HG02981 (cell line): ENCODE results near the gene SLCO3A1.

Experiments
- ATAC-seq: cut with Tn5 transposase; IDR thresholded peaks from one replicate; pipeline ENCODE4 v1.9.1; 2021; ENCODE audit warnings: mild to moderate bottlenecking, moderate library complexity; ENCODE audit not compliant: unreplicated experiment

Gene SLCO3A1

DNA sequence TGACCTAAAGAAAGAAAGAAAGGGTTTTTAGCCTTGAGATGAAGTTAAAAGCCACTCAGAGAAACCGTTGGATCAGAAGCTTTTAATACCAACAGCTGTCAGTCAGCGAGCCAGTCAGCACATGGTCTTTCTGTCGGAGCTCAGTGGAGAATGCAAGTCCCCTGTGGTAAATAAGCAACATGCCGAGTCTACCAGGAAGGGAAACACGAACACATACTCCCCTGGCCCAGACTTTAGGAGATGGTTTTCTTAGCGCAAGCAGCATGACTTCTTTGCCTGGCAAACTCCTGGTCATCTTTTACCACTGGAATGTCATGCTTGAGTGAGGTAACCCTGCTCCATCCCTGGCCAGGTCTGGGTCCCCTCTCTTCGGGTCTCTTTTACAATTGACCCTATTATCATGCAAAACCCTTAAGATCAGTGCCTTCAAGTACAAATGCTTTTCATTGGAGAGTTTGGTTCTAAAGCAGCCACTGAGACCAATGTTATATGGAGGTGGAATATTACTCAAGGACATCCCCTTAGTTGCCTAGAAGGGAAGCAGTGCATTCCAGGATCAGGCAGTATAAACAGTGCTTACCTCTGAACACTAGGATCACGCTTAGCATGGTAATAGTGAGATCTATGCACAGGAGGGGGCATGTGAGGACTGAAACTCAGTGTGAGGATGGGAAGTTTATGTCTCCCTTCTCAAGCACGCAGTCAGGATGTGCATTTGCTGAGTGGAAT, 28.2 kb downstream of the SLCO3A1 start:
- ATAC-seq: no peak

DNA sequence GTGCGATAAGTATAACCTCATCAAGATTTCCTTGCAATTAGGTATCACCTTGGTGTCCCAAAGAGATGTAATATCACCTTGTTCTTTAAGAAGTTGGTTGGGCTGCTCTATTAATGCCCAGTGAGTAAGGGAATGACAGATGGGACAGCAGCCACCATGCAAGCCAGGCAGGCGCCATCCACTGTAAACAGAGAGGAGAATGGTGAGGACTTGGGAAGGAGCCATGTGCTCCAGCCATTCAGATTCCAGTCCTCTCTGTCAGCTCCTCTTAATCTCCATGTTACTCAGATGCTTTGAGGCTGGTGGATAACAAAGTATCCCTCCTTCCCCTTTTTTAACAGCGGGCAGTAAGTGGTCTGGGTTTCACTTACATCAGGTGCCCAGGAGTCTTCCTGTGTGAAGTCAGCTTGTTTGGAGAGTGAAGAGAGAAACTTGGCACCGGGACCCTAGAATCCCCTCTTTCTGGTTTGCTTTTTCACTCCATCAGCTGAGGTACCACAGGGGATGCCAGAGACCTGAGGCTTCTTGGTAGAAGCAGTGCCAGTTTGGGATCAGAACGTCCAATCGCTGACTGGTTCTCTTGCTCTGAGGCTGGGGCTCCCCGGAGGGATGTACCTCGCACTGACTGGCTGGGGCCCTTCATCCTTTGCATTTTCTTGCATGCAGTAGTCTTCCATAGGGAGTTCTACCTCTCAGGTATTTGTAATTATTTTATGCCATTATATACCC, 29.5 kb downstream of the SLCO3A1 start:
- no peak for ATAC-seq

DNA sequence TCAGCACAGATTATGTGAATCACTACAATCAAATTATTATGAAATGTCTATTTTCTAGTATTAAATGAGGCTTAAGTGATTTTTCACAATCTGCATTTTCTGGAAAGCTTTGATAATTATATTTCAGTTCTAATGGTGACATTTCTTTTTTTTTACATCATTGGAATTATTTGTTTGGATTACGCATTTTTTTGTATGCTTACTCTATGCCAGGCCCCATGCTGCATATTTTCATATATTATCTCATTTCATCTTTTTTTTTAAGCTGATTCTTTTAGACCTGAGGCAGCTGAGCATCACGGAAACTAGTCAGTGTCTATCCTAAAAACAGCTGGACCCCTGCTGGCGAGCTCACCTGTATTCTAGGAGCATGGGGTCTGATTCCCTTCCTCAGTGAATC, 31.1 kb downstream of the SLCO3A1 start:
- no peak for ATAC-seq

DNA sequence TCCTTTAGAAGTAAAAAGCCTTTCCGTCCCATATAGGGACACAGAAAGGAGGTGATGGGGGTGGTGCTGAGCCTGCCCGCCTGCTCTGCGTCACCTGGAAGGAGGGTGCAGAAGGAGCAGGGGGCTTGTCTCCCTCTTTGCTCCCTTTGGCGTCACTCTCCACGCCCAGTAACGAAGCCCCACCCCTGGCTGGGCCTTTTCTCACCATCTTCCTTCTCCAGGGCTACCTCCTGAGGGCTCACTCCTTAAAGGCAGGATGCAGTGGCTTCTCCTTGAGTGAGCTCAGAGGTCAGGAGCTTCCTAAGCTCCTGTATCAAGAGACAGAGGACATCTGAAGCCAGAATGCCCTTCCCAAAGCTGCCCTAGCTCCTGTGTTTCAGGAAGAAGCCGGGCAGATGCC, 31.5 kb downstream of the SLCO3A1 start:
- ATAC-seq: no peak

DNA sequence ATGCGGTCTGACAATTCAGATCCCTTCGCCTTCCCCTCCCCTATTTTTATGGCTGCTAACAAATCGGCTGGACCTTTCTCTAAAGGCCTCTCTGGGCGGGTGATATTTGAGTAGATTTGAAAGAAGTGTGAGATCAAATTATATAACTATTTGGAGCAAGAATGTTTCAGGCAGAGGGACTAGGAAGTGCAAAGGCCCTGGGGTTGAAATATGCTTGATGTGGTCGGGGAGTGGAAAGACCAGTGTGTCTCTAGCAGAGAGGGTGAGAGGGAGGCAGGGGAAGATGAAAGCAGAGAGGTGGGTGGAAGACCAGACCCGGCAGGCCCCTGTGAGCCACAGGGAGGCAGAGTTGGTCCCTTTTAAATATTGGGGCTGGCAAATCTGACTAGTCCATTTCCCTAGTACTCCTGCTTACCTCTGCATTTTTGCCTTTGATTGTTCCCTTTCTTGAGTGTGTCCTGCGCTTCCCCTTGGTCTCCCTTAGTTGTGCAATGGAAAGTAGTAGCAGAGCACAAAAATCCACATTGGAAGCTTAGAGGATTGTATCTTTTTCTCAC, 32.3 kb downstream of the SLCO3A1 start:
- no peak for ATAC-seq

DNA sequence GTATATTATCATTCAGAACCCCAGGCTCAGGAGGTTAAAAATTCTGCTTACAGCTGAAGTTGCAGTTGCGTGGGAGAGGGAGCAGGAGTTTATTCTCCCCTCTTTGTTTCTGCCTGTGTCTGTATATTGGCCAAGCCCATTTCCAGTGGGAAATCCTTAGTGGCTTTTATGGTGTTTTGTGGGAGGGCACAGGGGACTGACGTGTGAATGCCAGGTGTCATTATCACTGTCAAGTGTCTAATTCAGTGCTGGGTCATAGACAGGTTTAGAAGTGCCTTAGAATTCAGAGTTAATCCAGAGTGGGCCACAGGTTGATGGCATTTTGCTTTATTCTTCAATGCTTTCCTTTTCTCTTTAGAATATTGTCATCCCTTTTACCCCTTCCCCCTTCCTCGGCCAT, 33.4 kb downstream of the SLCO3A1 start:
- ATAC-seq: no peak

DNA sequence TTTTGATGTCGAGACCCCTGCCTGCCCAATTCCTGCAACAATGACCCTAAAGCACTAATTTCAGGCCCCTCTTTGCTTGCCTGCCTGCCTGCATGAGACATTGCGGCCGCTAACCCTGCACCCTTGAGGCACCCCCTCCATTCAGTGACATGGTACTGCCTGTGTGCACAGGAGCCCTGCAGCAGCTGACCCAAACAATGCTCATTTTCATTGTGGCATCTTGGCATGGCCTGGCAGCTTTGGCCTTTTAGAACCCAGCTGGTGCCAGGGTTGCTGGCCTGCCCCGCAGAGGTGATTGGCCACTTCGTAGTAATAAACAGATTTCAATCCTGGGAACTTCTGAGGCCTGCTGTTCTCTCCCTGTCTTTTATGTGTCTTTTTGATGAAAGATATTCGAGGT, 33.8 kb downstream of the SLCO3A1 start:
- no peak for ATAC-seq

DNA sequence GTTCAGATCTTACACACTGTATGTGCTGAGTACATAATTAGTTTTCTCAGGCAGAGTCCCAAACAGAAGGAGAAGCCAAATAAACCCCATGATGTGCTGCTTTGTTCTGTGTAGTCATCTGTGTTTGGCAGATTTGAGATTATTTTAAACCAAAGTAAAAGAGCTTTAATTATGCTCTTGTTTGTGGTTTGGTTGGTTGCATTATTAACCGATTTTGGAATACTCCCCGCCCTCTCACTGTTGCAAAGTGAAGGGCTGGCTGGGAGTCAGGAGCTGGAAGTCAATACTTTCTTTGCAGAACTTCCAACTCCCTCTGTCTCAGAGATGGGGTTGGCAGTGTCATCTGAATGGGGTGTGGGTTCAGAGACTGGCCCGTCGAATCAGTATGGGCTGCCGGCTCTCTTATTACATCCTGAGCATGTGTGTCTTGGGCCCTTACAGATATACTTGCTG, 34.4 kb downstream of the SLCO3A1 start:
- ATAC-seq: no peak

DNA sequence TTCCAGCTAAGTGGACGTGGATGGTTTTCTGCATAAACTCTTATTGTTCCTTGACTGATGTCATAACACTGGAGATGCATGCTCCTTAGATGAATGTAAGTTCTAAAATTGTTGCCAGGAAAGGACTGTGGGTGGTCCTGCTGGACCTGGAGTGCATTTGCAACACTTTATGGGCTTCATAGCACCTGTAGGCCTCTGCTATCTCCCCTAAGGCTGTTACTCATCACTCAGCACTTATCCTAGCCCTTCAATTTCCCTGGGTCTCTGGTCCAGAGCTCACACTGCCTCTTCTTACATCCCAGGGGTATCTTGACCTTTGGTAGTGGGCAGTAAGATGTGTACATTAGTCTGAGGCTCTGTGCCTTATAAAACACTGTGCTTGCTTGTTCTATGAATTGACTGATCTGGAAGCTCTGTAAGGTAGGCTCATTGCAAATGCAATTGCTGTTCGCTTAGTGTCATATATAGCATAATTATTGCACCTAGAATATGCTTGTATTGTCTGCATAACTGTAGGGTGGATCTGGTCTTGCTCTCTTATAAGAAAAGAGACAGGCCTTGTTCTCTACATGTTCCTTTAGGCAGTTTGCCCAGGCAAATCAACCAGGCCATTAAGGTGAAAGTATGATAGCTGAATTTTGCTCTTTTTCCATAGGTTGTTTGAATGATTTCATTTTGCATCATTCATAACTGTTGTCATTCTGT, 35.8 kb downstream of the SLCO3A1 start:
- ATAC-seq: no peak

DNA sequence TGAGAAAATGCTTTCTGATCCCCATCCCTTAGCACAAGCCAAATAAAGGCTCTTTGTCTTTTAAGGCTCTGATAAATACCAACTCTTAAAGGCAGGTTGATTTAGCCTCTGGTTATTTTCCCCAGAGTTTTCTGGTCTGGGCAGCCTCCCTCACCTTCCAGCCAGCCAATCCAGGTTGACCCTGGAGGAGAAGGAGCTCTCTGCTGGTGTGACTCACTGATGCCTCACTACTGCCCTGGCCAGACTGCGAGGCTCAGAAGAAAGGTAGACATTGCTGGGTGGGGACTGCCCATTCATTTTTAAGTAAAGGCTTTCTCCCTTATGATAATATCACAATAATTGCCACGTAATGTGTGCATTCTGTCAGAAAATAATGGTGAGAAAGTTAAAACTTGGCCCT, 37.1 kb downstream of the SLCO3A1 start:
- no peak for ATAC-seq

DNA sequence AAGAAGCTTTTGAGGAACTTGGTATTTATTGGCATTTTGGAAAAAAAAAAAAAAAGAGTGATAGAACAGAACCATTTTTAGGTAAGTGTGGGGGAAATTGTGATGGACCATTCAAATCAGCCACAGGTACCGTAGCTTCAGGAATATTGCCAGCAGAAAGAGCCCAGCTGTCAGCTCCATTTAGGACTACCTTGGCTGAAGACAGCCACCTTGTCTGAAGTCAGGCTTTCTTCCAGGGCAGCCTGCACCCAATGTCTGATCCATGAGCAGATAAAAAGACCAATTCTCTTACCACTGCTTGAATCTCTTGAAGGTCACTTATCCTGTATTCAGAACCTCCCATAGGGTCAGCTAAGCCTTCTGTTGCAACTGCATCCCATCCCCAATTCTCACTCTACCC, 37.6 kb downstream of the SLCO3A1 start:
- ATAC-seq: no peak

DNA sequence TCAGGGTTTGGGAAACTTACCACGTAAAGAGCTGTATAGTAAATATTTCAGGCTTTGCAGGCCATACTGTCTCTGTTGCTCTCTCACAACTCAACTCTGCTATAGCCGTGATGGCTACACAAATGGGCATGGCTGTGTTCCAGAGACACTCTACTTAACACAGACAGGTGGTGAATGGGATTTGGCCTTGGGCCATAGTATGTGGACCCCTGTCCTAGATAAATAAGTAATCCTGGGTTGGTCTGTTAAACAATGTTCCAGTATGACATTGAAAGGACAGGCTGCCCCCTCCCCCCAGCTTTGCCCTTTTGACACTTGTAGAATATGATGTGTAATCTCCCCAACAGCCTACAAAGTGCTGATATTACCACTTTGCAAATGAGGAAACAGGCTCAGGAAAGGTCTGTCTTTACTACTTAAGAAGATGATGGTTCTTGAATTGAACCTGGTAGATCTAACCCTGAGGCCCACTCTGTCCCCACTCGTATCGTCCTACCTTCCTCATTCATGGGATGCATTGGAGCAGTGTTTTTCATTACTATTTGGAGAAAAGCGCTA, 38.4 kb downstream of the SLCO3A1 start:
- ATAC-seq: no peak

DNA sequence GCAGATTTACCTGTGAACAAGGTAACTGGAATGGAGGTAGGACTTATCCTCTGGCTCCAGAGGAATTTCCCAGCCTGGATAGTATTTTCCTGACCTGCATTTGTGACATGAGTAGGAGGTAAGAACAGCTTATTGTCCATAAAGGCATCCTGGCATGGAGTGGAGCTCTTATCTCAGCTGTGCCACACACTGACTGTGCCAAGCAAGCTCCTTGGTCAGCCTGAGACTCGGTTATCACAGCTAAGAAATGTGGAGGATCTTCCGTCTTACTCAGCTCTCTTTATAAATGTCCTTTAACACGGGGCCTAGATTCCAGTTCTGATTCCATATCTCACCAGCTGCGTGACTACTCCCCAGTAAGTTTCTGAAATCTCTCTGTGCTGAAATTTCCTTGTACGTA, 38.9 kb downstream of the SLCO3A1 start:
- no peak for ATAC-seq

DNA sequence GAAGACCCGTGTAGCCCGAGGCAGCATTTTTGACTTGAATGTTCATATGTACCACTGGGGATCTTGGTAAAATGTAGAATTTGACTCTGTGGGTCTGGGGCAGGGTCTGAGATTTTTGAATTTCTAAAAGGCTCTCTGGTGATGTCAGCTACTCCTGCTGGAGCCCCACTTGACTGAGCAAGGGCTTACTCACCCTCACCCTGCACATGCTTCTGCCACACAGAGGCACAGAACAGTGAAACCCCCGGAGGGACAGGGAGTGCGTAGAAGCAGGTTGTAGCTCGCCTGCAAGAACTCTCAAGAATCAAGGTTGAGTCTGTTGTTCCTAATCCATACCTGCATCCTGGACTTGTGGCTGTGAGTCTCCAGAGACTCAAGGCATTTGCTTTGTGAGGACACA, 41.1 kb downstream of the SLCO3A1 start:
- ATAC-seq: no peak

DNA sequence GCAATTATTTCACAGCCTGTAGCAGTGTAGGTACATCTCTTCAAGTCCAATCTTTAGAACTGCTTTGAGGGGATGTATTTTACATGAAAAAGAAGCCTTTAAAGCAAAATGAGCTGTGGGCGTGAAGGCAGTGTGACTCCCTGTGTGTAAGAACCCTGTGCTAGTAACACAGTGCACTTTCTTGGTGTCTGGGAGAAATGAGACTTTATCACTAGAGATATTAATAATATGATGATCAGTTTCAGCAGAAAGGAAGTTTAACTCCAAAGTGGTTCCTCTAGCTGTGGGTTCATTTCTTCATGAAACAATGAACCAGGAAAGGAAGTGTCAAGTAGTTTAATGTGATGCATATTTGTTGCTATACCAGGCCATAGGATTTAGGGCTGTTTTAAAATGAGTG, 41.5 kb downstream of the SLCO3A1 start:
- no peak for ATAC-seq

DNA sequence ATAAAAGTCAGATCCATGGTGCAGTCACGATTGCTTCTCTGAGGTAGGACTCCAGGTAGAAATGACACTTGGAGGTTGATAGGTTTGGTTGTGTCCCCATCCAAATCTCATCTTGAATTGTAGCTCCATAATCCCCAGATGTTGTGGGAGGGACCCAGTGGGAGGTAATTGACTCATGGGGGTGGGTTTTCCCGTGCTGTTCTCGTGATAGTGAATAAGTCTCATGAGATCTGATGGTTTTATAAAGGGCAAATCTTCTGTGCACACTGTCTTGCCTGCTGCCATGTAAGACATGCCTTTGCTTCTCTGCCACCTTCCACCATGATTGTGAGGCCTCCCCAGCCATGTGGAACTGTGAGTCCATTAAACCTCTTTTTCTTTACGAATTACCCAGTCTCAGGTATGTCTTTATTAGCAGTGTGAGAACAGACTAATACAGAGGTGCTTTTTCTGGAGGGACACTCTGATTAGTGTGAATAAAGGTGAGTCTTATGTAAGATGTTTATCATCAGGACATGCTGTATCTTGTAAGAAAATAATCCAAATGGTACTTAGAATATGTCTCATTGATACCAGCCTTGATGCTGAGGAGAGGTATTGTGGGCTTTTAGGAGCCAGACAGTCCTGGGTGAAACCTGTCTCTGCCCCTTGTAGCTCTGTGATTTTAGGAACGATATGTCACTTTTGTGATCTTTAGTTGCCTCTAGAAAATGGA, 43.0 kb downstream of the SLCO3A1 start:
- no peak for ATAC-seq

DNA sequence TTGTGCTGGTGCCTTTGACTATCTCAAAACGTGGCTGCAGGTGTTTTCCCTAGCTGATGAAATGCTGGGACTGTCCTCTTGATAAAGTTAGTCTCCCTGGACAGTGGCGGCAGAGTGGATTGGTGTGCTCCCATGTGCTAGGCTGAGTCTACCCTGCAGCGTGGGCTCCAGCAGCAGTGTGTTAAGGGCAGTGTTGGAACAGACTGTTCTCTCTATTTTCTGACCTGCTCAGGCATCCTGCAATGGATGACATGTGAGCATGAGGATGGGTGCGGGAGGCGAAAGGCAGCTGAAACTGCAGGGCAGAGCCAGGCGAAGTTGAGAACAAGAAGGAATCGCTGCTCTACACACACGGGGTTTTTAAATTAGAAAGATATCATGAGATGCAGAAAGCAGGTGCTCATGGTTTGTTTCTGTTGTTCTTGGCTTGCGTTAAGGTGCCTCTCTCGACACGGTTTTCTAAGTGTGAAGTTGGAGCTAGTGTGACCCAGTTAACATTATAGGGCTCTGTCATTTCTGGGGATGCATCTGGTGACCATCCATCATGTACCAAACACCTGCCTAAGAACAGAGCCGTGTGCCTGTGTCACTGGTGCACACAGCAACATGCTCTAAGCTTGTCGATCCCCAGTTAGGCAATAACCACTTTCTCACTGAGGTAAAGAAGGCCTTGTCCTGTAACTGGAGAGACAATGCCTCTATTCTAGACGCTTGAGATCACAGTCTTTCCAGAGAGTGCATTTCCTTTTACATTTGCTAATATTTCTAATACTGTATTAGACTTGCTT, 44.3 kb downstream of the SLCO3A1 start:
- no peak for ATAC-seq

DNA sequence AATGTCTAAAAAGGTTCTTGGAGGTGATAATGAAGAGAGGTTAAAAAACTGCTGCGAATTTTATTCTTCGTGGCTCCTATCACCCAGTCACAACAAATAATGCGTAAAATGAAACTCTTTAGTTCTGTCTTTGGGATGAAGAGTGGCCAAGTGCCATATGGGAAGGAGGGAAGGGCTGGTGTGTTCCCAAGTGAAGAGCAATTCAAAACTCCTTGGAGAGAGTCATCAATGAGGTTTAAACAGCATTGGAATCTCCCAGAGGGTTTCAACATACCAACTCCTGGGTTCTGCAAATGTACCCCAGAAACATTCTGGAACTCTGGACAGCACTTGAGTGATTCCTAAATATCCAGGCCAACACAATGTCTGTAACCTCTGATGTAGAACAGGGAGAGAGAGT, 45.3 kb downstream of the SLCO3A1 start:
- no peak for ATAC-seq

DNA sequence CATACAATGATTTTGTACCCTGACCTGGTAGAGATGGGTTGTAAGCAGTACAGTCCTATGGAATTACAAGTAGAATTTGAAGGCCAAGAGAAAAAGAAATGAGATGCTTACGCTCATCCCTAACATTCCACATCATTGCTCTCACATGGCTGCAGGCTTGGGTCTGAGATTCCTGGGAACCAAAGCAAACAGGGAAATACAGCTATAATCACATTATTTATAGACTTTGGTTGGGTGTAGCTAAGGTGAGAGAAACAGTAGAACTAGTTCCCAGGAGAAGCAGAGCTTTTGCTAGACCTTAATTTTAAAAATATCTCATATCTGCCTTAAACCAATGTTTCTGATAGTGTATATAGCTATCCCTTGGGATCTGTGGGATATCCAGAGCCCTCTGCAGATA, 51.4 kb downstream of the SLCO3A1 start:
- ATAC-seq: no peak

DNA sequence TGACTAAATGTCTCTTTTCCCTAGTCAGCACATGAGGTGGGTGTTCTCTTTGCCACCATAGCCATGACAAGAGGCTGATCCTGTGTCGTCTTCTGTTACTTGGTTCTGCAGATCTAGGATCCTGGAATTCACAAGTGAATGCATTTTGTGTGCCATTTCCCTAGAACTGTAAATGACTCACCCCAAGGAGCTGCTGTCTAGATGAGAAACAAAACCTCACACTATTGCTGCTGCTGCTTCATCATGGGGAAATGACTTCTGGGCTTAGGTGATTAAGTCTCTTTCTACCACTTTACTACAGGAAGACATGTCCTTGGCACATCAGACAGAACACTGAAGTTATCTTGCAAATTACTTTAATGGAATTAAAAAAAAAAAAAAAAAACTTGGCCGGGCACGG, 54.9 kb downstream of the SLCO3A1 start:
- ATAC-seq: no peak
